ENCODE results near the gene TNK2.
"Not testable (repeated sequence)": the region's sequence is repeated elsewhere in the genome, so short reads cannot be mapped to it uniquely, and the experiment has no call there.

The TNK2 gene

GRCh38 chr3:195907934-195908693, at the start of gene TNK2:
Gene TNK2 (minus strand): TSS chr3:195908551. CDS start chr3:195888588, 19,963 bp downstream.
- DNase-seq (ENCODE audit: low spot score): no peak

GRCh38 chr3:195956577-195956976, 48.2 kb upstream of the TNK2 start:
- DNase-seq (ENCODE audit: low spot score): no peak

GRCh38 chr3:195955416-195955841, 47.1 kb upstream of the TNK2 start:
- not testable (repeated sequence) for DNase-seq (ENCODE audit: low spot score)

DNA sequence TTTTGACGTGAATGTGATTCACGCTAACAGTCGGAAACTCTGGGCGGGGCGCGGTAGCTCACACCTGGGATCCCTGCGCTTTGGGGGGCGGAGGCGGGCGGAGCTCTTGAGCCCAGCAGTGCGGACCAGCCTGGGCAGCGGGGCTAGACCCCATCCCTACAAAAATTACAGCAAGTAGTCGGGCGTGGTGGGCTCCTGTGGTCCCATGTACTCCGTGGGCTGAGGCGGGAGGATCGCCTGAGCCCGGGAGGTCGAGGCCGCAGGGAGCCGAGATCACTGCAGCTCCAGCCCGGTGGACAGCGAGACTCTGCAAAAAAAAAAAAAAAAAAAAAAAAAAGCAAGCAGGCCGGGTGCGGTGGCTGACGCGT, 46.4 kb upstream of the TNK2 start:
- DNase-seq (ENCODE audit: low spot score): not testable (repeated sequence)

DNA sequence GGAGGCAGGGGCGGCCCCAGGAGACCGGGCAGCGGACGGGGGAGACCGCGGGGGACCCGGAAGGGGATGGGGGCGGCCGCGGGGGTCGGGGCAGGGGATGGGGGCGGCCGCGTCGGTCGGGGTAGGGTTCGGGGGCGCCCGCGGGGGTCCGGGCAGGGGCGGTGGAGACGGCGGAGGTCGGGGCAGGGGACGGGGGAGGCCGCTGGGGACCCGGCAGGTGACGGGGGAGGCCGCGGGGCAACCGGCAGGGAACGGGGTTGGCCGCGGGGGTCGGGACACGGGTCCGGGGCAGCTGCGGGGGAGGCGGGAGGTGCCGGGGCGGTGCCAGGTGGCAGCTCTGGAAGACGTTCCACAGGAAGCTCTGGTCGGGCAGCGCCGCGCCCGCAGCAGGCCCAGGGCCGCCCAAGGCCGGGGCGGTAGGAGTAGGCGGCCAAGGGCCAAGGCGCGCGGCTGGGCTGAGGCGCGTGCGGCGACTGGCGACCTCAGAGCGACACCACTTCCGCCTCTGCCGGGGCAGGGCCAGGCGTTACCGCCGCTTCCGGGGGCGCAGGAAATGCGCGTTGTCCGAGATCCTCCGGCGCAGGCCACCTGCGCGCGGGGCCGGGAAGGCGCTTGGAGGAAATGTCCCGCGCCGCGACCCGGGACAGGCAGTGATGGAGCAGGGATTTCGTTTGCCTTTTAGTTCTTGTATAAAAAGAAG, 45.9 kb upstream of the TNK2 start:
- DNase-seq (ENCODE audit: low spot score): peak; percentile 83

- not testable (repeated sequence) for DNase-seq (ENCODE audit: low spot score)
Measured at GRCh38 chr3:195952590-195952989, 44.2 kb upstream of the TNK2 start.

- DNase-seq (ENCODE audit: low spot score): not testable (repeated sequence)
Measured at GRCh38 chr3:195951443-195952177, 43.3 kb upstream of the TNK2 start.

DNA sequence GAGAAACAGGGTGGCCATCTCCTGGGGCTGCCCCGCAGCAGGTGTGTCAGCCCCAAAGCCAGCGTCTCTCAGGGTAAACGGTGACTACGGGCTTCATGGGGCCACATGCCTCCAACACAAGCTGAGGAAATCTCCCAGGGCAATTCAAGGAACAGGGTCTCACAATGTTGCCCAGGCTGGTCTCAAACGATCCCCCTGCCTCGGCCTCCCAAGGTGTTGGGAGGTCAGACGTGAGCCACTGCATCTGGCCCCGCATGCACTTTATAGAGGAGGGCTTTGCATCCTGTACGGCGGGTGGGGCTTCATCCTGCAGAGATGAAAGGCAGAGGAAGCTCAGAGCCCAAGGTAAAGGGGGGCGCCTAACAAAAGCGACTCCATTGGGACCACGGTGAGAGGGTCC, 42.4 kb upstream of the TNK2 start:
- not testable (repeated sequence) for DNase-seq (ENCODE audit: low spot score)

DNA sequence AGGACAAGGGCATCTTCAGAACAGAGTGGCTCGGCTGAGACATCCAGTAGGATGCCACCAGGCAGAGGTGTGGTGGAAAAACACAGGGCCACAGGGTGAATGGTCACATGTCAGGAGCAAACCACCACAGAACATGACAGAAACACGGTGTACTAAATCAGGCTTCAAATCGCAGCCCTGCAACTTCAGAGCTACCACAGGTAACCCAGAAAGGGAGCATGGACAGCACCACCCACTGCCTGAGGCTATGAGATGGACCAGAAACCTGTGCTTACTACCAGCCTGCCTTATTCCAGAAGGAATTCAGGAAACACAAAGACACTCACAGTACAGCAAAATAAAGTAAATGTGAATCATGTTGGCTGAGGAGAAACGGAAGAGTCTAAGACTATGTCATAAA, 41.8 kb upstream of the TNK2 start:
- DNase-seq (ENCODE audit: low spot score): not testable (repeated sequence)

- not testable (repeated sequence) for DNase-seq (ENCODE audit: low spot score)
Measured at GRCh38 chr3:195946910-195947699, 38.8 kb upstream of the TNK2 start.

DNA sequence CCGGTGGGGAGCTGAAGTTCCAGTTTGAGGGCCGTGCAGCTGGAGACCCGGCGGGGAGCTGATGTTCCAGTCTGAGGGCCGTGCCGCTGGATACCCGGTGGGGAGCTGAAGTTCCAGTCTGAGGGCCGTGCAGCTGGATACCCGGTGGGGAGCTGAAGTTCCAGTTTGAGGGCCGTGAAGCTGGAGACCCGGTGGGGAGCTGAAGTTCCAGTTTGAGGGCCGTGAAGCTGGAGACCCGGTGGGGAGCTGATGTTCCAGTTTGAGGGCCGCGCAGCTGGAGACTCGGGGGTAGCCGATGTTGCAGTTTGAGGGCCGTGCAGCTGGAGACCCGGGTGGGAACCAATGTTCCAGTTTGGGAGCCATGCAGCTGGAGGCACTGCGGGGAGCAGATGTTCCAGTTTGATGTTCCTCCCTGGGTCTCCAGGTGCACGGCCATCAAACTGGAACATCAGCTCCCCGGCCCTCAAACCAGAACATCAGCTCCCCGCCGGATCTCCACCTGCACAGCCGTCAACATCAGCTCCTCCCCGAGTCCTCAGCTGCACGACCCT, 33.0 kb upstream of the TNK2 start:
- not testable (repeated sequence) for DNase-seq (ENCODE audit: low spot score)

DNA sequence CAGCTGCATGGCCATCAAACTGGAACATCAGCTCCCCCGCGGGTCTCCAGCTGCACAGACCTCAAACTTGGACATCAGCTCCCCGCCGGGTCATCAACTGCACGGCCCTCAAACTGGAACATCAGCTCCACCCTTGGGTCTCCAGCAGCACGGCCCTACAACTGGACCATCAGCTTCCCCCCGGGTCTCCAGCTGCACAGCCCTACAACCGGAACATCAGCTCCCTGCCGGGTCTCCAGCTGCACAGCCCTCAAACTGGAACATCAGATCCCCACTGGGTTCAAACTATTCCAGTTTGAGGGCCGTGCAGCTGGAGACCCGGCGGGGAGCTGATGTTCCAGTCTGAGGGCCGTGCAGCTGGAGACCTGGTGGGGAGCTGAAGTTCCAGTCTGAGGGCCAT, 32.5 kb upstream of the TNK2 start:
- not testable (repeated sequence) for DNase-seq (ENCODE audit: low spot score)

- DNase-seq (ENCODE audit: low spot score): not testable (repeated sequence)
Measured at GRCh38 chr3:195939526-195940470, 31.4 kb upstream of the TNK2 start.

GRCh38 chr3:195933044-195933430, 24.7 kb upstream of the TNK2 start:
- DNase-seq (ENCODE audit: low spot score): not testable (repeated sequence)

- no peak for DNase-seq (ENCODE audit: low spot score)
Measured at GRCh38 chr3:195932418-195933043, 24.2 kb upstream of the TNK2 start.

- no peak for DNase-seq (ENCODE audit: low spot score)
Measured at GRCh38 chr3:195931582-195932273, 23.4 kb upstream of the TNK2 start.

- DNase-seq (ENCODE audit: low spot score): no peak
Measured at GRCh38 chr3:195929452-195929851, 21.1 kb upstream of the TNK2 start.

DNA sequence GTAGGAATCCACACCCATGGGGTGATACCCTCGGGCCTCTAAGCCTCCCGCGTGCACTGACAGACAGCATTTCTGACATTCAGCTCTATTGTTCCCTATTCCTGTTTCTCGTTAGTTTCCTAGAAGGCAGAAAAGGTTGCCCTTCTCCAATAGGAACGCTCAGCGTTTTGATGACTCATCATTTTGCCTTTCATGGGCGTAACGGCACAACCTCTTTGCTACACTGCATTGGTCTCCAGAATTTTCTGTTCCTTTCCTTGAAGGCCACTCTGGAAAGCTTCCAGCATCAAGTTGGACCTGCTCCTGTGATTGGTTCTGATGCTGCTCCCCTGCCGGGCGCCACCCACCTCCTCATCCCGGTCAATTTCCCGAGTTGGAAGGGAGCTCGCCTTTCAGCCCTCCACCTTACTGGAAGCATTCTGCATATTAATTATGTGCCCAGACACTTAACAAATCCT, 13.0 kb upstream of the TNK2 start:
- DNase-seq (ENCODE audit: low spot score): no peak

GRCh38 chr3:195918176-195918575, 9.8 kb upstream of the TNK2 start:
- DNase-seq (ENCODE audit: low spot score): no peak

Data from hepatic stellate cell (primary cell).